Measurements from ENCODE around the gene NFASC. TPM values are rescaled to one million over a fixed set of nuclear protein-coding genes. Genes with fewer than 3 reads are reported as not detected.

The NFASC gene
- total and polyA plus RNA-seq, 9 of the 15 experiments (the other 6 are each of a cell fraction or from before 2014, with no cell fraction given): 0.03 to 0.16 (median 0.06) TPM; not detected in 6

GRCh38 chr1:205028390-205028789 is 157.7 kb downstream of the NFASC start:
- peaks cover 16% of the 10 kb centered on the region for H4K20me1 ChIP-seq (replicated peaks; ENCODE audit: control insufficient read depth, insufficient read depth, low read length)
- FAIRE-seq: no peak
- TF ChIP-seq TFE3 (CRISPR knock-in tag; IDR thresholded peaks at IDR 0.05): peak; percentile 24; the same call in 1 of the 2 replicates
- no peak for TF ChIP-seq SNAPC5 (CRISPR knock-in tag; IDR thresholded peaks at IDR 0.05)
- 2% methylated on average over 7 of the region's 7 CpGs for WGBS (ENCODE audit: insufficient coverage, low coverage, missing lambda C conversion rate)
- no peak overlapping the region for H3K27ac ChIP-seq (ENCODE audit: extremely low read depth, low read depth, low read length)
- intact Hi-C loops (cut with micrococcal nuclease): no loop called here
- H3K9me3 ChIP-seq (replicated peaks; ENCODE audit: control insufficient read depth, insufficient read depth, low read depth, low read length): no peaks in the 10 kb centered on the region
- H3K4me2 ChIP-seq (ENCODE audit: insufficient read depth, low read length): no peak overlapping the region
- in situ Hi-C loops (cut with MboI): no loop called here
- peaks cover 45 to 73% of the 10 kb centered on the region in 2 experiments for H3K27me3 ChIP-seq (ENCODE audit: control insufficient read depth in 2 of 2, insufficient read depth in 2 of 2, low read length in 2 of 2)
- H3K9me1 ChIP-seq (ENCODE audit: control insufficient read depth, insufficient read depth, low read length): no peaks in the 10 kb centered on the region
- no peak overlapping the region for H3K4me3 ChIP-seq
- H3K36me3 ChIP-seq (ENCODE audit: control insufficient read depth, insufficient read depth, low read length): no peaks in the 10 kb centered on the region
- H3K79me2 ChIP-seq (ENCODE audit: control insufficient read depth, insufficient read depth, low read length): no peaks in the 10 kb centered on the region
- CTCF ChIA-PET (ENCODE audit: low intra/inter-chr PET ratio): no interaction called here
- DNase-seq (ENCODE audit: extremely low read depth in 1 of 4, low spot score in 3 of 4): no peak
- H2AFZ ChIP-seq (ENCODE audit: low read depth, low read length): no peak overlapping the region
- H3K4me1 ChIP-seq (replicated peaks in 1 of 2; ENCODE audit: control insufficient read depth in 2 of 2, insufficient read depth in 2 of 2, low read length in 2 of 2): no peaks in the 10 kb centered on the region
- no peak for ATAC-seq
- no TSS peak for BruUV-seq (replicated peaks)
- H3K9ac ChIP-seq (ENCODE audit: insufficient read depth in 1 of 2, low read depth in 2 of 2, low read length in 2 of 2): no peak overlapping the region
- POLR2A ChIA-PET: interaction anchor here (0.6 to 0.7 kb wide), 3 partner anchors 8 to 17 kb away, joined by 3 to 5 read pairs (median 4); no protein-coding TSS in a partner anchor

GRCh38 chr1:205028924-205029323 is 158.3 kb downstream of the NFASC start:
- H3K9me3 ChIP-seq (replicated peaks; ENCODE audit: control insufficient read depth, insufficient read depth, low read depth, low read length): no peaks in the 10 kb centered on the region
- 0% methylated on average over 4 of the region's 4 CpGs for WGBS (ENCODE audit: insufficient coverage, low coverage, missing lambda C conversion rate)
- H3K4me2 ChIP-seq (ENCODE audit: insufficient read depth, low read length): no peak overlapping the region
- DNase-seq (ENCODE audit: extremely low read depth in 1 of 4, low spot score in 3 of 4): no peak
- H3K36me3 ChIP-seq (ENCODE audit: control insufficient read depth, insufficient read depth, low read length): no peaks in the 10 kb centered on the region
- H3K9me1 ChIP-seq (ENCODE audit: control insufficient read depth, insufficient read depth, low read length): no peaks in the 10 kb centered on the region
- peaks cover 46 to 71% of the 10 kb centered on the region in 2 experiments for H3K27me3 ChIP-seq (ENCODE audit: control insufficient read depth in 2 of 2, insufficient read depth in 2 of 2, low read length in 2 of 2)
- H3K79me2 ChIP-seq (ENCODE audit: control insufficient read depth, insufficient read depth, low read length): no peaks in the 10 kb centered on the region
- H3K27ac ChIP-seq (ENCODE audit: extremely low read depth, low read depth, low read length): no peak overlapping the region
- TF ChIP-seq RAD21 (CRISPR knock-in tag; conservative IDR thresholded peaks at IDR 0.05 in 1 of 2, IDR thresholded peaks at IDR 0.05 in 1 of 2): 0 out of 4 replicates have a peak, but pooled peaks of 1 of the 2 experiments have one; percentile 10
- TF ChIP-seq NR2C2 (CRISPR knock-in tag; IDR thresholded peaks at IDR 0.05): no peak
- no peak for TF ChIP-seq NR2C2 (tag; IDR thresholded peaks at IDR 0.05)
- TF ChIP-seq CTCF (IDR thresholded peaks at IDR 0.05 in 2 of 3, conservative IDR thresholded peaks at IDR 0.05 in 1 of 3; ENCODE audit: insufficient read depth in 2 of 3, low read depth in 1 of 3, low read length in 3 of 3): 0 out of 6 replicates have a peak, but pooled peaks of 1 of the 3 experiments have one; percentile 14
- POLR2A ChIA-PET: interaction anchor here (0.6 to 0.7 kb wide), 3 partner anchors 7 to 18 kb away, joined by 3 to 5 read pairs (median 4); no protein-coding TSS in a partner anchor
- no peak overlapping the region for H3K4me3 ChIP-seq
- H4K20me1 ChIP-seq (replicated peaks; ENCODE audit: control insufficient read depth, insufficient read depth, low read length): peaks cover 16% of the 10 kb centered on the region
- intact Hi-C loops (cut with micrococcal nuclease): no loop called here
- H3K4me1 ChIP-seq (replicated peaks in 1 of 2; ENCODE audit: control insufficient read depth in 2 of 2, insufficient read depth in 2 of 2, low read length in 2 of 2): no peaks in the 10 kb centered on the region
- no peak overlapping the region for H2AFZ ChIP-seq (ENCODE audit: low read depth, low read length)
- no peak for FAIRE-seq
- no TSS peak for BruUV-seq (replicated peaks)
- peak; percentile 62 for ATAC-seq
- CTCF ChIA-PET (ENCODE audit: low intra/inter-chr PET ratio): no interaction called here
- in situ Hi-C loops (cut with MboI): no loop called here
- no peak overlapping the region for H3K9ac ChIP-seq (ENCODE audit: insufficient read depth in 1 of 2, low read depth in 2 of 2, low read length in 2 of 2)

Data from K562 (cell line).